Natural killer cell treated with Interleukin-12 subunit alpha and Interleukin-12 subunit beta and Interleukin-15 and Interleukin-18, amount 100 ng/mL, for 72 hours (primary cell): Measurements from ENCODE around the gene TREX2. TPM values are rescaled to one million over a fixed set of nuclear protein-coding genes. Genes with fewer than 3 reads are reported as not detected.
A peak's percentile ranks its signal among the peaks of the same experiment; 100 is the strongest.

Experiments
- ATAC-seq, 2 donors: fragments of 150-1000 bp; cut with Tn5 transposase in 1 of 2; sonication (Bioruptor Pico), chemical (Tn5 transposase) in 1 of 2; 2 replicates each; pipeline ENCODE4 v1.10.0; 2021
- DNase-seq: peaks from one replicate; pipeline ENCODE4 v3.0.0; 2022; ENCODE audit warnings: low spot score
- H3K27ac Mint-ChIP-seq, 2 donors: 1 replicate in 1 of 2; 2 replicates in 1 of 2; pipeline ENCODE4 v1.8.0; 2022; ENCODE audit warnings: mixed read lengths in 2 of 2, mild to moderate bottlenecking in 1 of 2, moderate library complexity in 1 of 2
- H3K27me3 Mint-ChIP-seq, 2 donors: 1 replicate in 1 of 2; 2 replicates in 1 of 2; pipeline ENCODE4 v1.8.0; 2022; ENCODE audit warnings: mixed read lengths in 2 of 2
- H3K36me3 Mint-ChIP-seq: one replicate; pipeline ENCODE4 v1.8.0; 2022; ENCODE audit warnings: mixed read lengths
- H3K4me1 Mint-ChIP-seq, 2 donors: 1 replicate in 1 of 2; 2 replicates in 1 of 2; pipeline ENCODE4 v1.8.0; 2022; ENCODE audit warnings: low read depth in 2 of 2, mixed read lengths in 2 of 2, mild to moderate bottlenecking in 1 of 2
- H3K4me3 Mint-ChIP-seq: one replicate; pipeline ENCODE4 v1.8.0; 2022; ENCODE audit warnings: mixed read lengths
- H3K9me3 Mint-ChIP-seq: 2 replicates; pipeline ENCODE4 v1.8.0; 2022; ENCODE audit warnings: mixed read lengths
- total RNA-seq, 2 donors: library from RNA; stranded (reverse); gene quantifications; one replicate each; pipeline ENCODE4 v1.2.3, GENCODE V29; 2022

The TREX2 gene
- total RNA-seq, 2 donors from 2014 or later: 1.4 to 4.5 TPM

GRCh38 chrX:153457136-153457825, 11.4 kb upstream of the TREX2 start:
- Mint-ChIP-seq H3K27ac (no peak overlapping the region), H3K36me3 (peaks cover 7% of the 10 kb centered on the region), H3K4me1 (no peaks in the 10 kb centered on the region), H3K27me3 (no peaks in the 10 kb centered on the region), H3K9me3 (no peaks in the 10 kb centered on the region), H3K4me3 (no peak overlapping the region)
- ATAC-seq (no peak), DNase-seq (peak; percentile 52)

- H3K36me3 Mint-ChIP-seq: peaks cover 7% of the 10 kb centered on the region
- H3K27ac Mint-ChIP-seq: no peak overlapping the region
- no peaks in the 10 kb centered on the region for H3K27me3 Mint-ChIP-seq
- no peaks in the 10 kb centered on the region for H3K9me3 Mint-ChIP-seq
- no peak for DNase-seq
- no peak for ATAC-seq
- no peaks in the 10 kb centered on the region for H3K4me1 Mint-ChIP-seq
- no peak overlapping the region for H3K4me3 Mint-ChIP-seq
Measured at GRCh38 chrX:153456704-153457103, 10.8 kb upstream of the TREX2 start.

- ATAC-seq (no peak), DNase-seq (peak; percentile 45)
- H3K27me3 Mint-ChIP-seq: no peaks in the 10 kb centered on the region
- H3K36me3 Mint-ChIP-seq: peaks cover 7% of the 10 kb centered on the region
- H3K9me3 Mint-ChIP-seq: no peaks in the 10 kb centered on the region
- H3K4me1 Mint-ChIP-seq: no peaks in the 10 kb centered on the region
- H3K4me3 Mint-ChIP-seq: no peak overlapping the region
- no peak overlapping the region for H3K27ac Mint-ChIP-seq
Measured at GRCh38 chrX:153456161-153456560, 10.3 kb upstream of the TREX2 start.

- Mint-ChIP-seq H3K9me3 (no peaks in the 10 kb centered on the region), H3K36me3 (peaks cover 7% of the 10 kb centered on the region), H3K4me3 (no peak overlapping the region), H3K27me3 (no peaks in the 10 kb centered on the region), H3K4me1 (no peaks in the 10 kb centered on the region), H3K27ac (no peak overlapping the region)
- no peak for ATAC-seq
- peak; percentile 10 for DNase-seq
Measured at GRCh38 chrX:153455571-153455970, 9.7 kb upstream of the TREX2 start.

GRCh38 chrX:153454901-153455550, 9.2 kb upstream of the TREX2 start:
- no peak overlapping the region for H3K27ac Mint-ChIP-seq
- ATAC-seq (no peak), DNase-seq (peak; percentile 45)
- no peaks in the 10 kb centered on the region for H3K4me1 Mint-ChIP-seq
- H3K27me3 Mint-ChIP-seq: no peaks in the 10 kb centered on the region
- no peaks in the 10 kb centered on the region for H3K9me3 Mint-ChIP-seq
- peaks cover 7% of the 10 kb centered on the region for H3K36me3 Mint-ChIP-seq
- no peak overlapping the region for H3K4me3 Mint-ChIP-seq

- Mint-ChIP-seq H3K4me1 (no peaks in the 10 kb centered on the region), H3K4me3 (no peak overlapping the region), H3K36me3 (no peaks in the 10 kb centered on the region), H3K27me3 (no peaks in the 10 kb centered on the region), H3K27ac (no peak overlapping the region), H3K9me3 (no peaks in the 10 kb centered on the region)
- ATAC-seq (no peak), DNase-seq (no peak)
Measured at GRCh38 chrX:153450949-153451277, 5.1 kb upstream of the TREX2 start.

GRCh38 chrX:153450114-153450948, 4.5 kb upstream of the TREX2 start:
- no peaks in the 10 kb centered on the region for H3K4me1 Mint-ChIP-seq
- no peak overlapping the region for H3K4me3 Mint-ChIP-seq
- no peak overlapping the region for H3K27ac Mint-ChIP-seq
- no peaks in the 10 kb centered on the region for H3K9me3 Mint-ChIP-seq
- H3K36me3 Mint-ChIP-seq: no peaks in the 10 kb centered on the region
- no peaks in the 10 kb centered on the region for H3K27me3 Mint-ChIP-seq
- ATAC-seq (no peak), DNase-seq (peak; percentile 55)

- peak; percentile 22 for DNase-seq
- no peaks in the 10 kb centered on the region for H3K27me3 Mint-ChIP-seq
- H3K36me3 Mint-ChIP-seq: no peaks in the 10 kb centered on the region
- no peaks in the 10 kb centered on the region for H3K9me3 Mint-ChIP-seq
- no peak overlapping the region for H3K27ac Mint-ChIP-seq
- no peak overlapping the region for H3K4me3 Mint-ChIP-seq
- H3K4me1 Mint-ChIP-seq: no peaks in the 10 kb centered on the region
- no peak for ATAC-seq
Measured at GRCh38 chrX:153449368-153450113, 3.7 kb upstream of the TREX2 start.

- Mint-ChIP-seq H3K27ac (no peak overlapping the region), H3K4me1 (no peaks in the 10 kb centered on the region), H3K4me3 (no peak overlapping the region), H3K36me3 (no peaks in the 10 kb centered on the region), H3K9me3 (no peaks in the 10 kb centered on the region), H3K27me3 (no peaks in the 10 kb centered on the region)
- DNase-seq (no peak), ATAC-seq (no peak)
Measured at GRCh38 chrX:153448556-153449367, 2.9 kb upstream of the TREX2 start.

- H3K4me3 Mint-ChIP-seq: no peak overlapping the region
- H3K4me1 Mint-ChIP-seq: no peaks in the 10 kb centered on the region
- no peaks in the 10 kb centered on the region for H3K36me3 Mint-ChIP-seq
- DNase-seq (no peak), ATAC-seq (no peak)
- H3K9me3 Mint-ChIP-seq: no peaks in the 10 kb centered on the region
- H3K27me3 Mint-ChIP-seq: no peaks in the 10 kb centered on the region
- no peak overlapping the region for H3K27ac Mint-ChIP-seq
Measured at GRCh38 chrX:153447581-153447960, 1.7 kb upstream of the TREX2 start.

GRCh38 chrX:153446950-153447580, 1.2 kb upstream of the TREX2 start:
- no peaks in the 10 kb centered on the region for H3K9me3 Mint-ChIP-seq
- DNase-seq (peak; percentile 29), ATAC-seq (no peak)
- H3K27ac Mint-ChIP-seq: no peak overlapping the region
- H3K4me3 Mint-ChIP-seq: no peak overlapping the region
- H3K27me3 Mint-ChIP-seq: no peaks in the 10 kb centered on the region
- H3K36me3 Mint-ChIP-seq: no peaks in the 10 kb centered on the region
- no peaks in the 10 kb centered on the region for H3K4me1 Mint-ChIP-seq

- H3K27me3 Mint-ChIP-seq: no peaks in the 10 kb centered on the region
- DNase-seq (no peak), ATAC-seq (no peak)
- no peaks in the 10 kb centered on the region for H3K36me3 Mint-ChIP-seq
- H3K4me3 Mint-ChIP-seq: no peak overlapping the region
- no peak overlapping the region for H3K27ac Mint-ChIP-seq
- H3K9me3 Mint-ChIP-seq: no peaks in the 10 kb centered on the region
- no peaks in the 10 kb centered on the region for H3K4me1 Mint-ChIP-seq
Measured at GRCh38 chrX:153446636-153446936, 730 bp upstream of the TREX2 start.
